Fibroblast of lung (primary cell): Measurements from ENCODE around the gene CKAP2. TPM values are rescaled to one million over a fixed set of nuclear protein-coding genes. Genes with fewer than 3 reads are reported as not detected.
"Not testable (repeated sequence)": the region's sequence is repeated elsewhere in the genome, so short reads cannot be mapped to it uniquely, and the experiment has no call there.

ENCODE experiments used
- DNase-seq, 2 donors: peaks; one replicate each; pipeline versions ENCODE4 v3.0.0 to v3.0.0-alpha.2; 2010; ENCODE audit warnings: low read depth in 2 of 2
- H2AFZ ChIP-seq: 2 replicates; pipeline ENCODE4 v1.5.1; 2012; ENCODE audit warnings: low read length, control low read depth, inconsistent platforms
- H3K27ac ChIP-seq: 2 replicates; pipeline ENCODE4 v1.5.1; 2011; ENCODE audit warnings: low read length, control low read depth; ENCODE audit not compliant: insufficient read depth
- H3K27me3 ChIP-seq: 2 replicates; pipeline ENCODE4 v1.5.1; 2011; ENCODE audit warnings: mild to moderate bottlenecking, low read length; ENCODE audit not compliant: control insufficient read depth, insufficient read depth
- H3K36me3 ChIP-seq: 2 replicates; pipeline ENCODE4 v1.5.1; 2011; ENCODE audit warnings: low read length; ENCODE audit not compliant: control insufficient read depth, insufficient read depth
- H3K4me1 ChIP-seq: 2 replicates; pipeline ENCODE4 v1.5.1; 2011; ENCODE audit warnings: low read length; ENCODE audit not compliant: control insufficient read depth, insufficient read depth; ENCODE audit errors: extremely low read depth
- H3K4me2 ChIP-seq: 2 replicates; pipeline ENCODE4 v1.5.1; 2011; ENCODE audit warnings: low read length, control low read depth; ENCODE audit not compliant: insufficient read depth; ENCODE audit errors: extremely low read depth
- H3K4me3 ChIP-seq, 4 experiments: fragments of 200-600 bp in 1 of 4; sonication (generic) in 1 of 4; replicated peaks in 1 of 4; 2 replicates each; pipeline ENCODE4 v1.5.1; 2011 to 2016; ENCODE audit warnings: low read length in 4 of 4, low read depth in 3 of 4, mild to moderate bottlenecking in 3 of 4, control low read depth in 2 of 4, inconsistent platforms in 1 of 4, mixed read lengths in 1 of 4; ENCODE audit not compliant: insufficient read depth in 1 of 4; ENCODE audit errors: control extremely low read depth in 1 of 4
- H3K79me2 ChIP-seq: 2 replicates; pipeline ENCODE4 v1.5.1; 2012; ENCODE audit warnings: mild to moderate bottlenecking, low read length, inconsistent platforms; ENCODE audit not compliant: control insufficient read depth, insufficient read depth
- H3K9ac ChIP-seq: 2 replicates; pipeline ENCODE4 v1.5.1; 2011; ENCODE audit warnings: mild to moderate bottlenecking, low read length, control low read depth; ENCODE audit not compliant: insufficient read depth
- H3K9me3 ChIP-seq: 2 replicates; pipeline ENCODE4 v1.5.1; 2012; ENCODE audit warnings: low read depth, low read length; ENCODE audit not compliant: control insufficient read depth, insufficient read depth
- H4K20me1 ChIP-seq: 2 replicates; pipeline ENCODE4 v1.5.1; 2011; ENCODE audit warnings: low read length; ENCODE audit not compliant: control insufficient read depth, insufficient read depth; ENCODE audit errors: extremely low read depth
- polyA plus RNA-seq, 2 donors: library from polyadenylated mRNA; depleted of rRNA in 1 of 2; stranded (reverse) in 1 of 2; unstranded in 1 of 2; fragments of >200 nt; gene quantifications; 2 replicates each; pipeline ENCODE4 v1.2.1, GENCODE V29; 2011 to 2012; ENCODE audit warnings: missing spikeins in 1 of 2
- total RNA-seq: library from RNA; depleted of rRNA; stranded (reverse); fragments of >200 nt; gene quantifications from 2 replicates; pipeline ENCODE4 v1.2.1, GENCODE V29; 2014

CKAP2 gene
- total and polyA plus RNA-seq, 2 donors (not counting 1 experiment from before 2014, with no cell fraction given): 10.5 to 24.8 TPM

GRCh38 chr13:52510221-52510797, 55.0 kb downstream of the CKAP2 start:
- H3K4me1 ChIP-seq, H3K79me2 ChIP-seq, H3K36me3 ChIP-seq, DNase-seq, H3K4me3 ChIP-seq, H3K9me3 ChIP-seq, H3K27ac ChIP-seq, H3K4me2 ChIP-seq, H4K20me1 ChIP-seq, H3K27me3 ChIP-seq, H3K9ac ChIP-seq, H2AFZ ChIP-seq: not testable (repeated sequence)

DNA sequence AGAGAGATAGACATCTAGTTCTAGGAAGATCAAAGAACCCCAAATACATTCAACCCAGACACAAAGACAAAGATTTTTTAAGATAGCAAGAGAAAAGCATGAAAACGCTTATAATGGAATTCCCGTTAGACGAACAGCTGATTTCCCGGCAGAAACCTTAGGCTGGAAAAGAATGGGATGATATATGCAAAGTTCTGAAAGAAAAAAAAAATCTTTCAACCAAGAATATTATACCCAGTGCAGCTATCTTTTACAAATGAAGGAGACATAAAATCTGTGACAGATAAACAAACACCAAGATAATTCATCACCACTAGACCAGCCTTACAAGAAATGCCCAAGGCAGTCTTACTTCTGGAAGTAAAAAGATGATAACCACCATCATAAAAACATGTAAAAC, 56.3 kb downstream of the CKAP2 start:
- H3K9ac ChIP-seq, H2AFZ ChIP-seq, H3K4me1 ChIP-seq, H3K27ac ChIP-seq, H3K27me3 ChIP-seq, H3K4me2 ChIP-seq, H3K79me2 ChIP-seq, H3K9me3 ChIP-seq, H3K4me3 ChIP-seq, DNase-seq, H3K36me3 ChIP-seq, H4K20me1 ChIP-seq: not testable (repeated sequence)

- H3K4me3 ChIP-seq, H3K4me1 ChIP-seq, H3K27ac ChIP-seq, H3K36me3 ChIP-seq, H3K9ac ChIP-seq, H3K9me3 ChIP-seq, H2AFZ ChIP-seq, H4K20me1 ChIP-seq, H3K27me3 ChIP-seq, H3K79me2 ChIP-seq, H3K4me2 ChIP-seq: not testable (repeated sequence)
- peak; percentile 22 to 57 for DNase-seq
Measured at GRCh38 chr13:52513957-52514596, 58.8 kb downstream of the CKAP2 start.

- H3K4me1 ChIP-seq, H3K27ac ChIP-seq, H2AFZ ChIP-seq, H3K79me2 ChIP-seq, H3K9me3 ChIP-seq, H3K4me3 ChIP-seq, H3K36me3 ChIP-seq, H4K20me1 ChIP-seq, H3K4me2 ChIP-seq, H3K9ac ChIP-seq, DNase-seq, H3K27me3 ChIP-seq: not testable (repeated sequence)
Measured at GRCh38 chr13:52523323-52523722, 68.0 kb downstream of the CKAP2 start.

Other genes starting within 250 kb of the CKAP2 start
- gene THSD1, start 49.3 kb upstream of the CKAP2 start, total RNA-seq: 9.1 and 9.8 TPM in 2 replicates
- gene THSD1, start 49.3 kb upstream of the CKAP2 start, polyA plus RNA-seq: 5.2 and 10.2 TPM in 2 replicates
- gene VPS36, start 4.8 kb upstream of the CKAP2 start, total RNA-seq: 22.6 and 28.2 TPM in 2 replicates
- 15.8 and 16.2 TPM in 2 replicates for gene VPS36, start 4.8 kb upstream of the CKAP2 start, polyA plus RNA-seq
- 3.1 and 3.3 TPM in 2 replicates for gene HNRNPA1L2, start 187.0 kb downstream of the CKAP2 start, total RNA-seq
- 8.7 and 9.8 TPM in 2 replicates for gene HNRNPA1L2, start 187.0 kb downstream of the CKAP2 start, polyA plus RNA-seq
- gene SUGT1, start 197.4 kb downstream of the CKAP2 start, total RNA-seq: 45.2 and 45.7 TPM in 2 replicates
- 59.4 and 60.0 TPM in 2 replicates for gene SUGT1, start 197.4 kb downstream of the CKAP2 start, polyA plus RNA-seq